ENCODE data around the gene LTB4R.

DNA sequence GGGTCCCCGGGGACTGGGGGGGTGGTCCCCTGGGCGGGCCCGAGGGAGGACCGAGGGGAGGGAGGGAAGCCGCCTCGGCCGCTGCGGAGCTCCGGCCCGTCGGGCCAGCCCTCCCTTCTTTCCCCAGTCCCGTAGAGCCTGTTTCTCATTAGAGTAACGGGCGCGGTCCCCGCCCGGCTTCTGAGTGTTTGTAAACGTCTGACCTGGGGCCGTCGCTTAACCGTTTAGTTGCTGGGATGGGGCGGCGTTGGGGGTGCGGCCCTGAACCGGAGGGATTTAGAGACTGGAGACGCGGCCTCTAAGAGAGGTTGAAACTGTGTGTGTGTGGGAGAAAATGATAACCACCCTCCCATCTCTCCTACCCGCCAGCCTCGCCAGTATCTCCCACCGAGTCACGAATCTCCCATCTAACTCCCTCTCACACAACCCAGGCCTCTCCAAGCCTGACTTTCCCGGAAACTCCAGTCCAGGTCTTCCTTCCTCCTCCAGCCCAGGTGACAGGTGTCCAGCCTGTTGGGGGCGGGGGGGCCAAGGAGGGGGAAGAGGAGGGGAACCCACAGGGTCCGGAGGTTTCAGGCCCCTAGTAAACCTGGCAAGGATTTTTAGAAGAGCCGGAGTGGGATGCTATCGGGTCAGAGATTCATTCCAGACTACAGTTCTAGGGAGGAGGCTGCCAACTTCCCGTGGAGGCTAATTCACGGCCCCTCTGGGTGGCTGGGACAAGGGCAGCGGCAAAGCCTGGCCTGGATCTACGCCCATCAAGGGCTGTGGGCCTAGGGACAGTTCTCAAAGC, 55.6 kb downstream of the LTB4R start:
- TF ChIP-seq, protein P1, sequence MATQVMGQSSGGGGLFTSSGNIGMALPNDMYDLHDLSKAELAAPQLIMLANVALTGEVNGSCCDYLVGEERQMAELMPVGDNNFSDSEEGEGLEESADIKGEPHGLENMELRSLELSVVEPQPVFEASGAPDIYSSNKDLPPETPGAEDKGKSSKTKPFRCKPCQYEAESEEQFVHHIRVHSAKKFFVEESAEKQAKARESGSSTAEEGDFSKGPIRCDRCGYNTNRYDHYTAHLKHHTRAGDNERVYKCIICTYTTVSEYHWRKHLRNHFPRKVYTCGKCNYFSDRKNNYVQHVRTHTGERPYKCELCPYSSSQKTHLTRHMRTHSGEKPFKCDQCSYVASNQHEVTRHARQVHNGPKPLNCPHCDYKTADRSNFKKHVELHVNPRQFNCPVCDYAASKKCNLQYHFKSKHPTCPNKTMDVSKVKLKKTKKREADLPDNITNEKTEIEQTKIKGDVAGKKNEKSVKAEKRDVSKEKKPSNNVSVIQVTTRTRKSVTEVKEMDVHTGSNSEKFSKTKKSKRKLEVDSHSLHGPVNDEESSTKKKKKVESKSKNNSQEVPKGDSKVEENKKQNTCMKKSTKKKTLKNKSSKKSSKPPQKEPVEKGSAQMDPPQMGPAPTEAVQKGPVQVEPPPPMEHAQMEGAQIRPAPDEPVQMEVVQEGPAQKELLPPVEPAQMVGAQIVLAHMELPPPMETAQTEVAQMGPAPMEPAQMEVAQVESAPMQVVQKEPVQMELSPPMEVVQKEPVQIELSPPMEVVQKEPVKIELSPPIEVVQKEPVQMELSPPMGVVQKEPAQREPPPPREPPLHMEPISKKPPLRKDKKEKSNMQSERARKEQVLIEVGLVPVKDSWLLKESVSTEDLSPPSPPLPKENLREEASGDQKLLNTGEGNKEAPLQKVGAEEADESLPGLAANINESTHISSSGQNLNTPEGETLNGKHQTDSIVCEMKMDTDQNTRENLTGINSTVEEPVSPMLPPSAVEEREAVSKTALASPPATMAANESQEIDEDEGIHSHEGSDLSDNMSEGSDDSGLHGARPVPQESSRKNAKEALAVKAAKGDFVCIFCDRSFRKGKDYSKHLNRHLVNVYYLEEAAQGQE (IDR thresholded peaks at IDR 0.05): no peak
- TF ChIP-seq, protein P2, sequence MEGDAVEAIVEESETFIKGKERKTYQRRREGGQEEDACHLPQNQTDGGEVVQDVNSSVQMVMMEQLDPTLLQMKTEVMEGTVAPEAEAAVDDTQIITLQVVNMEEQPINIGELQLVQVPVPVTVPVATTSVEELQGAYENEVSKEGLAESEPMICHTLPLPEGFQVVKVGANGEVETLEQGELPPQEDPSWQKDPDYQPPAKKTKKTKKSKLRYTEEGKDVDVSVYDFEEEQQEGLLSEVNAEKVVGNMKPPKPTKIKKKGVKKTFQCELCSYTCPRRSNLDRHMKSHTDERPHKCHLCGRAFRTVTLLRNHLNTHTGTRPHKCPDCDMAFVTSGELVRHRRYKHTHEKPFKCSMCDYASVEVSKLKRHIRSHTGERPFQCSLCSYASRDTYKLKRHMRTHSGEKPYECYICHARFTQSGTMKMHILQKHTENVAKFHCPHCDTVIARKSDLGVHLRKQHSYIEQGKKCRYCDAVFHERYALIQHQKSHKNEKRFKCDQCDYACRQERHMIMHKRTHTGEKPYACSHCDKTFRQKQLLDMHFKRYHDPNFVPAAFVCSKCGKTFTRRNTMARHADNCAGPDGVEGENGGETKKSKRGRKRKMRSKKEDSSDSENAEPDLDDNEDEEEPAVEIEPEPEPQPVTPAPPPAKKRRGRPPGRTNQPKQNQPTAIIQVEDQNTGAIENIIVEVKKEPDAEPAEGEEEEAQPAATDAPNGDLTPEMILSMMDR (IDR thresholded peaks at IDR 0.05; ENCODE audit: low read depth, low read length, missing input control): no peak
